PC-9 (cell line): ENCODE results near the gene NT5DC1. TPM values are rescaled to one million over a fixed set of nuclear protein-coding genes. Genes with fewer than 3 reads are reported as not detected.
A peak's percentile ranks its signal among the peaks of the same experiment; 100 is the strongest.

Experiments
- Bru-seq: library from RNA; stranded (reverse); fragments of 400-500 nt; gene quantifications from one replicate; lab custom pipeline; 2021; lab: Mats Ljungman, UMichigan
- BruChase-seq, 2 experiments: library from RNA; stranded (reverse); fragments of 400-500 nt; gene quantifications; one replicate each; lab custom pipeline; 2021; lab: Mats Ljungman, UMichigan
- BruUV-seq: library from RNA; stranded (reverse); fragments of 400-500 nt; replicated peaks from 2 replicates; lab custom pipeline; 2021; lab: Mats Ljungman, UMichigan
- CTCF ChIA-PET: fragments of 300-600 bp; sonication (Branson Sonifier 250); formaldehyde crosslinking; loops from one replicate; lab custom pipeline; 2022; ENCODE audit warnings: antibody characterized with exemption; lab: Charles Lee
- POLR2A ChIA-PET: fragments of 300-600 bp; sonication (Branson Sonifier 250); formaldehyde crosslinking; loops from one replicate; lab custom pipeline; 2022; ENCODE audit warnings: antibody characterized with exemption; ENCODE audit not compliant: unreplicated experiment; lab: Charles Lee
- DNase-seq, 2 experiments: peaks; one replicate each; pipeline versions ENCODE4 v3.0.0 to v3.0.0-alpha.2; 2015 to 2022; ENCODE audit warnings: mixed read lengths in 1 of 2
- H2AFZ ChIP-seq: fragments of 200-600 bp; sonication (generic); 2 replicates; pipeline ENCODE4 v1.8.1; 2017; ENCODE audit warnings: antibody characterized with exemption
- H3F3A ChIP-seq: fragments of 200-600 bp; sonication (generic); 2 replicates; pipeline ENCODE4 v1.8.1; 2017; ENCODE audit warnings: antibody characterized with exemption, mild to moderate bottlenecking, low read depth; ENCODE audit not compliant: insufficient read depth
- H3K27ac ChIP-seq: fragments of 200-600 bp; sonication (generic); 2 replicates; pipeline ENCODE4 v1.6.1; 2016; ENCODE audit warnings: mixed run types
- H3K27me3 ChIP-seq: fragments of 200-600 bp; sonication (generic); 2 replicates; pipeline ENCODE4 v1.6.1; 2016; ENCODE audit warnings: low read depth, mixed run types; ENCODE audit not compliant: insufficient read depth
- H3K36me3 ChIP-seq: fragments of 200-600 bp; sonication (generic); 2 replicates; pipeline ENCODE4 v1.6.1; 2016; ENCODE audit warnings: low read depth, mixed run types
- H3K4me1 ChIP-seq: fragments of 200-600 bp; sonication (generic); replicated peaks from 2 replicates; pipeline ENCODE4 v1.6.1; 2016; ENCODE audit warnings: mixed run types; ENCODE audit not compliant: insufficient read depth
- H3K4me2 ChIP-seq: fragments of 200-600 bp; sonication (generic); 2 replicates; pipeline ENCODE4 v1.6.1; 2017; ENCODE audit warnings: mixed run types
- H3K4me3 ChIP-seq: fragments of 200-600 bp; sonication (generic); 2 replicates; pipeline ENCODE4 v1.6.1; 2016; ENCODE audit warnings: mixed run types
- H3K79me2 ChIP-seq: fragments of 200-600 bp; sonication (generic); 2 replicates; pipeline ENCODE4 v1.6.1; 2017; ENCODE audit warnings: low read depth, mixed run types
- H3K9me2 ChIP-seq: fragments of 200-600 bp; sonication (generic); 2 replicates; pipeline ENCODE4 v1.8.1; 2017; ENCODE audit warnings: mild to moderate bottlenecking; ENCODE audit not compliant: insufficient read depth
- H3K9me3 ChIP-seq: fragments of 200-600 bp; sonication (generic); 2 replicates; pipeline ENCODE4 v1.8.1; 2016; ENCODE audit warnings: low read depth; ENCODE audit not compliant: insufficient read depth
- H4K20me1 ChIP-seq: fragments of 200-600 bp; sonication (generic); 2 replicates; pipeline ENCODE4 v1.8.1; 2017; ENCODE audit not compliant: insufficient read depth
- CTCF ChIP-seq: fragments of 200-600 bp; sonication (generic); conservative IDR thresholded peaks from 2 replicates; pipeline ENCODE4 v1.6.1; 2017; ENCODE audit warnings: mixed run types, antibody characterized with exemption, mild to moderate bottlenecking, moderate library complexity
- EZH2 ChIP-seq: fragments of 200-600 bp; sonication (generic); IDR thresholded peaks from 2 replicates; pipeline ENCODE4 v1.8.0; 2017; ENCODE audit warnings: antibody characterized with exemption, low read depth
- intact Hi-C: fragments of 100-400 bp; cut with micrococcal nuclease; formaldehyde crosslinking; loops from one replicate; pipeline ENCODE4 v1.10.0; 2022; ENCODE audit not compliant: unreplicated experiment
- long read RNA-seq: library from polyadenylated mRNA; stranded (forward); transcript quantifications from one replicate; pipeline ENCODE4 v2.0.0, GENCODE V29; 2022
- total RNA-seq: library from RNA; stranded (reverse); gene quantifications from 2 replicates; pipeline ENCODE4 v1.2.3, GENCODE V29; 2021

NT5DC1 gene
- total RNA-seq (33.2 and 33.5 TPM in 2 replicates), Bru-seq, nascent RNA (percentile 70 among the genes with signal in this experiment), BruChase-seq, experiment 1, labeled RNA remaining after a 2-hour chase (percentile 65 among the genes with signal in this experiment), BruChase-seq, experiment 2, labeled RNA remaining after a 6-hour chase (percentile 55 among the genes with signal in this experiment)
- long read RNA-seq, full-length matches to known transcripts = 38 of 40 reads
- long read RNA-seq, partial matches to known transcripts = 0 of 40 reads
- long read RNA-seq, other reads (novel, unspliced or antisense) = 2 of 40 reads

DNA sequence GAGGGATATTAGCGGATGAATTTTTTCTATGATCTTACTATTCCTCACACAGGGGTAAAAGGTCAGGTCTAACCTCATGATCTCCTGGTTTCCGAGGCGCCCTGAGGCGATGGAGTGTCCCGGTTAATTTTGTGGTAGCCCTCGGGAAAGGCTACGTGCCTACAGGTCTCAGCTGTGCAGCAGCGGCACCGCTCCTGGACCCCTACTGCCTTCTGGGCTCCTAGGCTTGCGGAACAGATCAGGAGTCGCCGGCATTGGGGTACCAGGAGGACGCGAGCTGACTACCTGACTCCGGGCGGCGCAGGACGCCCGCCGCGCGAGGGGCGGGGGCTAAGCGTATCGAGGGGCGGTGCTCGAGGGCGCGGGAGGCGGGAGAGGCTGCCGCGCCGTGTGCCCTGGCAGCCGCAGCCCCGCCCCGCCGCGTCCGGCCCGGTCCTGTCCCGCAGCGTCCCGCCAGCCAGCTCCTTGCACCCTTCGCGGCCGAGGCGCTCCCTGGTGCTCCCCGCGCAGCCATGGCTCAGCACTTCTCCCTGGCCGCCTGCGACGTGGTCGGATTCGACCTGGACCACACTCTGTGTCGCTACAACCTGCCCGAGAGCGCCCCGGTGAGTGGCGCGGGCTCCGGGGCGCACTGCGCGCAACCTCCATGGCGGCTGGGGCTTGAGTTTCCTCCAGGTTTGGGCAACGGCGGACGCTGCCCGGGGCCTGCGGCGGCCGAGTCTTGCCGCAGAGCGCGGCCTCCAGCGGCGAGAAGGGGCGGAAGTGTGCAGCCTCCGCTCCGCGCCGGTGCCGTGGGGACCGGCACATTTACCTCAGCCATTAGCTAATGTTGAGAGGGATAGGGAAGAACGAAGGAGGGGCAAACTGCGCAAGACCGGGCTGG is at the start of gene NT5DC1:
TSS of gene NT5DC1 (plus strand) at position 435 of the 883 bp plus-strand sequence. CDS start at position 513, 78 bp downstream.
- Histone ChIP-seq H3K4me1 (peaks cover 22% of the 10 kb centered on the region), H3K4me2 (peak within 1 kb of the TSS; percentile 82), H3K79me2 (peaks cover 22% of the 10 kb centered on the region), H4K20me1 (no peaks in the 10 kb centered on the region), H3K36me3 (no peaks in the 10 kb centered on the region), H3K27ac (peak within 1 kb of the TSS; percentile 61), H2AFZ (peak within 1 kb of the TSS; percentile 97), H3F3A (peaks cover 19% of the 10 kb centered on the region; the same call in 1 of the 2 replicates), H3K4me3 (peak within 1 kb of the TSS; percentile 68), H3K9me2 (no peaks in the 10 kb centered on the region), H3K9me3 (0 out of 2 replicates have a peak, but pooled peaks cover 8% of the 10 kb centered on the region), H3K27me3 (no peaks in the 10 kb centered on the region)
- intact Hi-C loops = loop anchor here (1.0 to 10.0 kb wide), 2 partner anchors 40 to 206 kb away; partner anchors contain the start of gene FRK
- TF ChIP-seq EZH2 (no peak), CTCF (peak; percentile 61)
- BruUV-seq = TSS peak; percentile 43
- DNase-seq = peak; percentile 76 to 85
- ChIA-PET POLR2A (interaction anchor here (0.5 to 1.5 kb wide), 8 partner anchors 12 to 92 kb away, joined by 3 to 15 read pairs (median 4); partner anchors contain the start of gene FRK), CTCF (interaction anchor here (0.6 to 1.3 kb wide), 3 partner anchors 24 to 160 kb away, joined by 3 to 4 read pairs (median 3); no protein-coding TSS in a partner anchor)

DNA sequence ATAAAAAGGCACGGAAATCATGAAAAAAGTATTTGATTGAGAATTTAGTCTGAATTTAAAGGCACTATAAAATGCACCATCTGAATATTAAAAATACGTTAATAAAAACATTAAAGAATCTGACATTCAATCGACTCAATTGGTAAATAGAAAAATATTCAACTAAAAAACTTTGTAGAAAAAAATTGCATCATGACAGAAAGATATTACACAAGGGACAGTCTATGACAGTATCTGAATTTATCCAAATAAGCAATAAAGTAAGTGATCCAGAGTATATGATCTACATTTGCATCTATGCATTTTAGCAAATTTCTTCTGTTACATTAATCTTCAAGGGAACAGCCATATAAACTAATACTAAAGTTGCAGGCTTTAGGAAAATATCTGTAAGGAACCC is 49.4 kb upstream of the NT5DC1 start:
- TF ChIP-seq CTCF (no peak), EZH2 (no peak)

DNA sequence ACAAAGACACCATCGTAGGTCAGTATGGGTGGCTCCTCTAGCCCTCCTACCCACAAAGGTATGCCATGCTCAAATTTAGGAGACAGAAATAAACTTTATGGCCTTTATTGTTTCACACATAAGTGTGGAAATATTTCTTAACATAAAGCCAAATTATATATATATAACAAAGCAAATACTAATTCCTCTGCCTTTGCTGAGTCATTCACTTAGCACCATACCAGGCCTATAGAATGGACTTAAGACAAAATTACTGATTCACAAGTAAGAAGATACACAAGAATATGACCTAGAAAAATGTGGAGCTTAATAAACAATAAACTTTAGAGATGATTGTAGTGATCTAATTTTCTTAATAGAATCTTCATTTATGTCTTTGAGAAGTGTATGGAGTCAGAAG is 45.1 kb upstream of the NT5DC1 start:
- no peaks in the 10 kb centered on the region for H3K27me3 ChIP-seq
- peak overlapping the region; percentile 31; the same call in 1 of the 2 replicates for H3K27ac ChIP-seq
- peaks cover 78% of the 10 kb centered on the region for H3K79me2 ChIP-seq
- no peak overlapping the region for H3K4me3 ChIP-seq
- H4K20me1 ChIP-seq = no peaks in the 10 kb centered on the region
- peaks cover 45% of the 10 kb centered on the region for H3K4me1 ChIP-seq
- no TSS peak for BruUV-seq
- 0 out of 2 replicates have a peak, but pooled peaks cover 4% of the 10 kb centered on the region for H3K9me2 ChIP-seq
- 0 out of 2 replicates have a peak, but pooled peaks cover 9% of the 10 kb centered on the region for H3K36me3 ChIP-seq
- CTCF ChIA-PET = no interaction called here
- peak overlapping the region; percentile 18 for H3K4me2 ChIP-seq
- TF ChIP-seq EZH2 (no peak), CTCF (no peak)
- POLR2A ChIA-PET = interaction anchor here (0.6 to 0.7 kb wide), 2 partner anchors 42 to 83 kb away, joined by 7 read pairs; no protein-coding TSS in a partner anchor
- intact Hi-C loops = loop anchor here (5.0 kb wide), 1 partner anchor 1053 kb away; no protein-coding TSS in a partner anchor
- DNase-seq = no peak
- H2AFZ ChIP-seq = no peak overlapping the region; the same call in 1 of the 2 replicates
- H3F3A ChIP-seq = peaks cover 18% of the 10 kb centered on the region
- H3K9me3 ChIP-seq = no peaks in the 10 kb centered on the region

More for the DNA sequence above, 49.4 kb upstream of the NT5DC1 start:
- intact Hi-C loops = no loop called here
- POLR2A ChIA-PET = no interaction called here
- peaks cover 49% of the 10 kb centered on the region for H3K79me2 ChIP-seq
- 0 out of 2 replicates have a peak, but pooled peaks cover 4% of the 10 kb centered on the region for H3K9me2 ChIP-seq
- H3K27me3 ChIP-seq = no peaks in the 10 kb centered on the region
- no peak overlapping the region for H3K4me2 ChIP-seq
- CTCF ChIA-PET = no interaction called here
- H3F3A ChIP-seq = 0 out of 2 replicates have a peak, but pooled peaks cover 4% of the 10 kb centered on the region
- BruUV-seq = no TSS peak
- 0 out of 2 replicates have a peak, but pooled peaks cover 13% of the 10 kb centered on the region for H3K36me3 ChIP-seq
- H2AFZ ChIP-seq = no peak overlapping the region
- H3K9me3 ChIP-seq = no peaks in the 10 kb centered on the region
- peaks cover 17% of the 10 kb centered on the region for H3K4me1 ChIP-seq
- no peak overlapping the region for H3K27ac ChIP-seq
- no peaks in the 10 kb centered on the region for H4K20me1 ChIP-seq
- DNase-seq = no peak
- no peak overlapping the region for H3K4me3 ChIP-seq
